ENCODE results near the gene UBA5. TPM values are rescaled to one million over a fixed set of nuclear protein-coding genes. Genes with fewer than 3 reads are reported as not detected.

The UBA5 gene
- total and polyA plus RNA-seq, 2 of the 13 experiments (the other 11 are each of a cell fraction or from before 2014, with no cell fraction given): 30.2 to 46.8 TPM

- TF ChIP-seq, protein P1, sequence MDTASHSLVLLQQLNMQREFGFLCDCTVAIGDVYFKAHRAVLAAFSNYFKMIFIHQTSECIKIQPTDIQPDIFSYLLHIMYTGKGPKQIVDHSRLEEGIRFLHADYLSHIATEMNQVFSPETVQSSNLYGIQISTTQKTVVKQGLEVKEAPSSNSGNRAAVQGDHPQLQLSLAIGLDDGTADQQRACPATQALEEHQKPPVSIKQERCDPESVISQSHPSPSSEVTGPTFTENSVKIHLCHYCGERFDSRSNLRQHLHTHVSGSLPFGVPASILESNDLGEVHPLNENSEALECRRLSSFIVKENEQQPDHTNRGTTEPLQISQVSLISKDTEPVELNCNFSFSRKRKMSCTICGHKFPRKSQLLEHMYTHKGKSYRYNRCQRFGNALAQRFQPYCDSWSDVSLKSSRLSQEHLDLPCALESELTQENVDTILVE (CRISPR knock-in tag; IDR thresholded peaks at IDR 0.05): peak; percentile 5; the same call in 1 of the 2 replicates
- TF ChIP-seq ZSCAN21 (CRISPR knock-in tag; IDR thresholded peaks at IDR 0.05; ENCODE audit: borderline replicate concordance): no peak
- peak; percentile 15; the same call in 1 of the 2 replicates for TF ChIP-seq HNF4G (IDR thresholded peaks at IDR 0.05; ENCODE audit: borderline replicate concordance, low read depth, low read length)
- no peak for TF ChIP-seq HNF4G (CRISPR knock-in tag; IDR thresholded peaks at IDR 0.05; ENCODE audit: borderline replicate concordance, low read depth)
- TF ChIP-seq, protein P2, sequence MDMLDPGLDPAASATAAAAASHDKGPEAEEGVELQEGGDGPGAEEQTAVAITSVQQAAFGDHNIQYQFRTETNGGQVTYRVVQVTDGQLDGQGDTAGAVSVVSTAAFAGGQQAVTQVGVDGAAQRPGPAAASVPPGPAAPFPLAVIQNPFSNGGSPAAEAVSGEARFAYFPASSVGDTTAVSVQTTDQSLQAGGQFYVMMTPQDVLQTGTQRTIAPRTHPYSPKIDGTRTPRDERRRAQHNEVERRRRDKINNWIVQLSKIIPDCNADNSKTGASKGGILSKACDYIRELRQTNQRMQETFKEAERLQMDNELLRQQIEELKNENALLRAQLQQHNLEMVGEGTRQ (IDR thresholded peaks at IDR 0.05; ENCODE audit: low read depth, low read length): no peak
- TF ChIP-seq, protein P2 (CRISPR knock-in tag; IDR thresholded peaks at IDR 0.05; ENCODE audit: borderline replicate concordance): 0 out of 2 replicates have a peak, but pooled peaks have one; percentile 9
- TF ChIP-seq GZF1 (CRISPR knock-in tag; IDR thresholded peaks at IDR 0.05): 0 out of 2 replicates have a peak, but pooled peaks have one; percentile 17
- no peak; the same call in 1 of the 2 replicates for TF ChIP-seq ZNF598 (CRISPR knock-in tag; IDR thresholded peaks at IDR 0.05; ENCODE audit: borderline replicate concordance)
- no peak for TF ChIP-seq ZNF746 (CRISPR knock-in tag; IDR thresholded peaks at IDR 0.05)
- peak; percentile 50; the same call in 1 of the 2 replicates for TF ChIP-seq HINFP (CRISPR knock-in tag; IDR thresholded peaks at IDR 0.05; ENCODE audit: low read depth)
- 0 out of 2 replicates have a peak, but pooled peaks have one; percentile 27 for TF ChIP-seq ZFP90 (CRISPR knock-in tag; IDR thresholded peaks at IDR 0.05; ENCODE audit: borderline replicate concordance)
- TF ChIP-seq, protein P3, sequence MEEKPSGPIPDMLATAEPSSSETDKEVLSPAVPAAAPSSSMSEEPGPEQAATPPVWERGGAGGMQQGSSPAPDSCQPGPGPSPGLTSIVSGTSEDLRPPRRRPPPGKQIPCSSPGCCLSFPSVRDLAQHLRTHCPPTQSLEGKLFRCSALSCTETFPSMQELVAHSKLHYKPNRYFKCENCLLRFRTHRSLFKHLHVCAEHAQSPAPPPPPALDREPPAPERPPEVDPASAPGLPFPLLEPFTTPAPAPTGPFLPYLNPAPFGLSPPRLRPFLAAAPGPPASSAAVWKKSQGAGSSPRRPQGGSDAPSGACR (CRISPR knock-in tag; IDR thresholded peaks at IDR 0.05): peak; percentile 56; the same call in 1 of the 2 replicates
- TF ChIP-seq ZNF264 (CRISPR knock-in tag; IDR thresholded peaks at IDR 0.05): no peak
- no peak for TF ChIP-seq HCFC1 (IDR thresholded peaks at IDR 0.05; ENCODE audit: low read depth, low read length)
- TF ChIP-seq SMAD3 (CRISPR knock-in tag; IDR thresholded peaks at IDR 0.05): 0 out of 2 replicates have a peak, but pooled peaks have one; percentile 22
- no peak for TF ChIP-seq ZNF75D (CRISPR knock-in tag; IDR thresholded peaks at IDR 0.05; ENCODE audit: borderline replicate concordance)
- TF ChIP-seq ZEB1 (IDR thresholded peaks at IDR 0.05; ENCODE audit: insufficient replicate concordance, low read depth): no peak
- TF ChIP-seq, protein P4, sequence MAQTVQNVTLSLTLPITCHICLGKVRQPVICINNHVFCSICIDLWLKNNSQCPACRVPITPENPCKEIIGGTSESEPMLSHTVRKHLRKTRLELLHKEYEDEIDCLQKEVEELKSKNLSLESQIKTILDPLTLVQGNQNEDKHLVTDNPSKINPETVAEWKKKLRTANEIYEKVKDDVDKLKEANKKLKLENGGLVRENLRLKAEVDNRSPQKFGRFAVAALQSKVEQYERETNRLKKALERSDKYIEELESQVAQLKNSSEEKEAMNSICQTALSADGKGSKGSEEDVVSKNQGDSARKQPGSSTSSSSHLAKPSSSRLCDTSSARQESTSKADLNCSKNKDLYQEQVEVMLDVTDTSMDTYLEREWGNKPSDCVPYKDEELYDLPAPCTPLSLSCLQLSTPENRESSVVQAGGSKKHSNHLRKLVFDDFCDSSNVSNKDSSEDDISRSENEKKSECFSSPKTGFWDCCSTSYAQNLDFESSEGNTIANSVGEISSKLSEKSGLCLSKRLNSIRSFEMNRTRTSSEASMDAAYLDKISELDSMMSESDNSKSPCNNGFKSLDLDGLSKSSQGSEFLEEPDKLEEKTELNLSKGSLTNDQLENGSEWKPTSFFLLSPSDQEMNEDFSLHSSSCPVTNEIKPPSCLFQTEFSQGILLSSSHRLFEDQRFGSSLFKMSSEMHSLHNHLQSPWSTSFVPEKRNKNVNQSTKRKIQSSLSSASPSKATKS (CRISPR knock-in tag; IDR thresholded peaks at IDR 0.05): no peak
- no peak for TF ChIP-seq CHD2 (IDR thresholded peaks at IDR 0.05; ENCODE audit: low read depth, low read length)
- TF ChIP-seq ETV5 (CRISPR knock-in tag; IDR thresholded peaks at IDR 0.05; ENCODE audit: borderline replicate concordance): no peak
Observed at GRCh38 chr3:132659365-132660051, 621 bp upstream of the UBA5 start, which contains the start of gene ACAD11 (continued).

Data from HepG2 (cell line).